ENCODE results near the gene VAT1L.

VAT1L gene

GRCh38 chr16:77925531-77925930 lies 137.2 kb downstream of the VAT1L start:
- Histone ChIP-seq H3K4me2 (ENCODE audit: low read length) (no peak overlapping the region), H3K9me2 (ENCODE audit: low read depth, low read length) (no peaks in the 10 kb centered on the region)

GRCh38 chr16:77928096-77928495 lies 139.7 kb downstream of the VAT1L start:
- H3K27ac ChIP-seq (ENCODE audit: low read depth, low read length, poor library complexity, severe bottlenecking), result no peak overlapping the region

More at GRCh38 chr16:77925531-77925930, 137.2 kb downstream of the VAT1L start:
- H3K4me3 ChIP-seq (ENCODE audit: low read depth, low read length, poor library complexity, severe bottlenecking), result no peak overlapping the region
- H3K79me2 ChIP-seq (ENCODE audit: insufficient read depth, low read length), result no peaks in the 10 kb centered on the region
- no peaks in the 10 kb centered on the region for H3K27me3 ChIP-seq (ENCODE audit: insufficient read depth, low read length)
- H3K4me1 ChIP-seq (ENCODE audit: insufficient read depth, low read length, severe bottlenecking), result no peaks in the 10 kb centered on the region
- TF ChIP-seq EZH2 (IDR thresholded peaks at IDR 0.05; ENCODE audit: borderline replicate concordance, low read length) (no peak), CTCF (IDR thresholded peaks at IDR 0.05; ENCODE audit: low read length) (no peak)
- H3K9ac ChIP-seq (ENCODE audit: low read length), result no peak overlapping the region
- no peaks in the 10 kb centered on the region for H4K20me1 ChIP-seq (ENCODE audit: insufficient read depth, low read length)
- no peak overlapping the region for H2AFZ ChIP-seq (ENCODE audit: low read length)
- H3F3A ChIP-seq (ENCODE audit: insufficient read depth, low read length), result no peaks in the 10 kb centered on the region
- H3K36me3 ChIP-seq (ENCODE audit: insufficient read depth, low read length), result no peaks in the 10 kb centered on the region
- no peak overlapping the region for H3K27ac ChIP-seq (ENCODE audit: low read depth, low read length, poor library complexity, severe bottlenecking)
- H3K9me3 ChIP-seq (ENCODE audit: low read length), result no peaks in the 10 kb centered on the region

GRCh38 chr16:77929004-77929403 lies 140.6 kb downstream of the VAT1L start:
- no peaks in the 10 kb centered on the region for H3K79me2 ChIP-seq (ENCODE audit: insufficient read depth, low read length)
- TF ChIP-seq CTCF (IDR thresholded peaks at IDR 0.05; ENCODE audit: low read length) (no peak), EZH2 (IDR thresholded peaks at IDR 0.05; ENCODE audit: borderline replicate concordance, low read length) (no peak)

More at GRCh38 chr16:77928096-77928495, 139.7 kb downstream of the VAT1L start:
- H3K36me3 ChIP-seq (ENCODE audit: insufficient read depth, low read length), result no peaks in the 10 kb centered on the region
- H3K9me3 ChIP-seq (ENCODE audit: low read length), result no peaks in the 10 kb centered on the region
- H3F3A ChIP-seq (ENCODE audit: insufficient read depth, low read length), result no peaks in the 10 kb centered on the region
- H3K27me3 ChIP-seq (ENCODE audit: insufficient read depth, low read length), result no peaks in the 10 kb centered on the region
- H3K4me2 ChIP-seq (ENCODE audit: low read length), result no peak overlapping the region
- H3K4me1 ChIP-seq (ENCODE audit: insufficient read depth, low read length, severe bottlenecking), result no peaks in the 10 kb centered on the region
- H3K79me2 ChIP-seq (ENCODE audit: insufficient read depth, low read length), result no peaks in the 10 kb centered on the region
- H2AFZ ChIP-seq (ENCODE audit: low read length), result no peak overlapping the region
- no peak overlapping the region for H3K9ac ChIP-seq (ENCODE audit: low read length)
- H4K20me1 ChIP-seq (ENCODE audit: insufficient read depth, low read length), result no peaks in the 10 kb centered on the region
- TF ChIP-seq EZH2 (IDR thresholded peaks at IDR 0.05; ENCODE audit: borderline replicate concordance, low read length) (no peak), CTCF (IDR thresholded peaks at IDR 0.05; ENCODE audit: low read length) (no peak)
- H3K9me2 ChIP-seq (ENCODE audit: low read depth, low read length), result no peaks in the 10 kb centered on the region
- H3K4me3 ChIP-seq (ENCODE audit: low read depth, low read length, poor library complexity, severe bottlenecking), result no peak overlapping the region

More at GRCh38 chr16:77929004-77929403, 140.6 kb downstream of the VAT1L start:
- Histone ChIP-seq H3K27me3 (ENCODE audit: insufficient read depth, low read length) (no peaks in the 10 kb centered on the region), H3K4me1 (ENCODE audit: insufficient read depth, low read length, severe bottlenecking) (no peaks in the 10 kb centered on the region), H3K4me3 (ENCODE audit: low read depth, low read length, poor library complexity, severe bottlenecking) (no peak overlapping the region), H3K9me3 (ENCODE audit: low read length) (no peaks in the 10 kb centered on the region), H4K20me1 (ENCODE audit: insufficient read depth, low read length) (no peaks in the 10 kb centered on the region), H3K4me2 (ENCODE audit: low read length) (no peak overlapping the region), H2AFZ (ENCODE audit: low read length) (no peak overlapping the region), H3K27ac (ENCODE audit: low read depth, low read length, poor library complexity, severe bottlenecking) (no peak overlapping the region), H3K9ac (ENCODE audit: low read length) (no peak overlapping the region), H3F3A (ENCODE audit: insufficient read depth, low read length) (no peaks in the 10 kb centered on the region), H3K9me2 (ENCODE audit: low read depth, low read length) (no peaks in the 10 kb centered on the region), H3K36me3 (ENCODE audit: insufficient read depth, low read length) (no peaks in the 10 kb centered on the region)

Data from OCI-LY1 (cell line).